Mesenchymal stem cell (in vitro differentiated cells and primary cell): Measurements from ENCODE around the gene CLCA2.
"Not testable (repeated sequence)": the region's sequence is repeated elsewhere in the genome, so short reads cannot be mapped to it uniquely, and the experiment has no call there.

Experiments
- DNase-seq: peaks from one replicate; pipeline ENCODE4 v3.0.0-alpha.2; 2013
- H2AFZ ChIP-seq: one replicate; pipeline ENCODE4 v1.6.1; 2013; ENCODE audit warnings: low read depth, mild to moderate bottlenecking, control low read depth, inconsistent platforms, low read length, moderate library complexity
- H2AK5ac ChIP-seq: 2 replicates; pipeline ENCODE4 v1.6.1; 2013; ENCODE audit warnings: low read length, moderate library complexity, mild to moderate bottlenecking, inconsistent platforms; ENCODE audit not compliant: severe bottlenecking
- H2BK120ac ChIP-seq: one replicate; pipeline ENCODE4 v1.6.1; 2013; ENCODE audit warnings: low read depth, mild to moderate bottlenecking, inconsistent platforms, low read length, moderate library complexity
- H2BK12ac ChIP-seq, 2 experiments: one replicate each; pipeline ENCODE4 v1.6.1; 2013; ENCODE audit warnings: inconsistent platforms in 2 of 2, low read length in 2 of 2, mild to moderate bottlenecking in 2 of 2, moderate library complexity in 2 of 2, control low read depth in 1 of 2
- H2BK15ac ChIP-seq: one replicate; pipeline ENCODE4 v1.6.1; 2013; ENCODE audit warnings: mild to moderate bottlenecking, low read depth, inconsistent platforms; ENCODE audit not compliant: poor library complexity, severe bottlenecking
- H2BK5ac ChIP-seq: 2 replicates; pipeline ENCODE4 v1.6.1; 2013; ENCODE audit warnings: low read depth, mild to moderate bottlenecking, low read length, control low read depth, inconsistent platforms; ENCODE audit not compliant: poor library complexity, severe bottlenecking
- H3K14ac ChIP-seq, 2 experiments: one replicate each; pipeline ENCODE4 v1.6.1; 2013; ENCODE audit warnings: inconsistent platforms in 2 of 2, low read length in 2 of 2, control low read depth in 1 of 2, mild to moderate bottlenecking in 1 of 2, moderate library complexity in 1 of 2
- H3K18ac ChIP-seq, 2 experiments: one replicate each; pipeline ENCODE4 v1.6.1; 2013; ENCODE audit warnings: inconsistent platforms in 2 of 2, low read length in 2 of 2, control low read depth in 1 of 2, low read depth in 1 of 2, mild to moderate bottlenecking in 1 of 2
- H3K23ac ChIP-seq, 2 experiments: one replicate each; pipeline ENCODE4 v1.6.1; 2013; ENCODE audit warnings: inconsistent platforms in 2 of 2, low read length in 2 of 2, mild to moderate bottlenecking in 2 of 2, moderate library complexity in 2 of 2, control low read depth in 1 of 2
- H3K27ac ChIP-seq: 2 replicates; pipeline ENCODE4 v1.5.1; 2013; ENCODE audit warnings: mild to moderate bottlenecking, moderate library complexity, low read length, control low read depth, inconsistent platforms; ENCODE audit not compliant: poor library complexity, severe bottlenecking
- H3K27me3 ChIP-seq, 2 experiments: 2 replicates each; pipeline versions ENCODE4 v1.6.1 to v1.7.0; 2013; ENCODE audit warnings: low read length in 2 of 2, mild to moderate bottlenecking in 2 of 2, moderate library complexity in 2 of 2, control low read depth in 1 of 2, inconsistent platforms in 1 of 2; ENCODE audit not compliant: control insufficient read depth in 1 of 2, insufficient read depth in 1 of 2
- H3K36me3 ChIP-seq, 2 experiments: 2 replicates each; pipeline versions ENCODE4 v1.6.1 to v1.7.0; 2013; ENCODE audit warnings: low read length in 2 of 2, control low read depth in 1 of 2, inconsistent platforms in 1 of 2, low read depth in 1 of 2, mild to moderate bottlenecking in 1 of 2; ENCODE audit not compliant: insufficient read depth in 2 of 2, control insufficient read depth in 1 of 2
- H3K4ac ChIP-seq, 2 experiments: one replicate each; pipeline ENCODE4 v1.6.1; 2013; ENCODE audit warnings: inconsistent platforms in 2 of 2, low read length in 2 of 2, mild to moderate bottlenecking in 2 of 2, moderate library complexity in 2 of 2, control low read depth in 1 of 2, low read depth in 1 of 2
- H3K4me1 ChIP-seq: 2 replicates; pipeline ENCODE4 v1.6.1; 2013; ENCODE audit warnings: low read depth, low read length, control low read depth; ENCODE audit not compliant: control insufficient read depth, insufficient read depth
- H3K4me2 ChIP-seq: 2 replicates; pipeline ENCODE4 v1.6.1; 2013; ENCODE audit warnings: low read length, mild to moderate bottlenecking, inconsistent platforms; ENCODE audit not compliant: poor library complexity, severe bottlenecking
- H3K4me3 ChIP-seq, 2 experiments: 2 replicates each; pipeline versions ENCODE4 v1.5.1 to v1.7.0; 2013; ENCODE audit warnings: low read length in 2 of 2, mild to moderate bottlenecking in 2 of 2, control low read depth in 1 of 2, low read depth in 1 of 2; ENCODE audit not compliant: insufficient read depth in 1 of 2
- H3K79me1 ChIP-seq: replicated peaks from 2 replicates; pipeline ENCODE4 v1.6.1; 2013; ENCODE audit warnings: mild to moderate bottlenecking, control low read depth, low read length, inconsistent platforms; ENCODE audit not compliant: poor library complexity, severe bottlenecking
- H3K9ac ChIP-seq: 2 replicates; pipeline ENCODE4 v1.7.0; 2013; ENCODE audit warnings: mild to moderate bottlenecking, low read length, moderate library complexity
- H3K9me3 ChIP-seq: 2 replicates; pipeline ENCODE4 v1.7.0; 2013; ENCODE audit warnings: mild to moderate bottlenecking, low read length; ENCODE audit not compliant: control insufficient read depth
- H4K8ac ChIP-seq: one replicate; pipeline ENCODE4 v1.6.1; 2013; ENCODE audit warnings: inconsistent platforms, mild to moderate bottlenecking, low read length, moderate library complexity
- H4K91ac ChIP-seq: one replicate; pipeline ENCODE4 v1.6.1; 2013; ENCODE audit warnings: mild to moderate bottlenecking, low read length, inconsistent platforms
- WGBS: methylation state at CpG from one replicate; pipeline ENCODE4 v1.1.7; 2013; ENCODE audit warnings: mixed read lengths; 5-methylcytosine and 5-hydroxymethylcytosine counted together

The CLCA2 gene

GRCh38 chr1:86498281-86498680 is 74.3 kb downstream of the CLCA2 start:
- Histone ChIP-seq H3K9ac (no peak overlapping the region), H2BK5ac (no peak overlapping the region), H3K36me3 (no peaks in the 10 kb centered on the region), H3K79me1 (no peaks in the 10 kb centered on the region), H3K27ac (no peak overlapping the region), H3K14ac (no peak overlapping the region), H2BK12ac (no peak overlapping the region), H3K18ac (no peak overlapping the region), H3K4ac (no peak overlapping the region), H2AK5ac (no peak overlapping the region), H2AFZ (no peak overlapping the region), H3K27me3 (peaks cover 0 to 4% of the 10 kb centered on the region in 2 experiments), H3K4me3 (no peak overlapping the region), H4K8ac (no peak overlapping the region), H3K4me2 (no peak overlapping the region), H3K23ac (no peak overlapping the region), H3K4me1 (peaks cover 3% of the 10 kb centered on the region), H2BK15ac (no peak overlapping the region), H4K91ac (no peak overlapping the region), H2BK120ac (no peak overlapping the region), H3K9me3 (no peaks in the 10 kb centered on the region)
- no peak for DNase-seq
- WGBS, result 94% methylated on average over 2 of the region's 3 CpGs

GRCh38 chr1:86499987-86500593 is 76.1 kb downstream of the CLCA2 start:
- no peak overlapping the region for H2BK120ac ChIP-seq
- no peak overlapping the region for H3K27ac ChIP-seq
- peaks cover 0 to 4% of the 10 kb centered on the region in 2 experiments for H3K27me3 ChIP-seq
- no peak overlapping the region for H3K4me3 ChIP-seq
- DNase-seq, result peak; percentile 40
- no peak overlapping the region for H3K23ac ChIP-seq
- peak overlapping the region; percentile 48 for H3K9ac ChIP-seq
- no peaks in the 10 kb centered on the region for H3K9me3 ChIP-seq
- H2BK5ac ChIP-seq, result no peak overlapping the region
- H3K4me1 ChIP-seq, result peaks cover 3% of the 10 kb centered on the region
- H4K8ac ChIP-seq, result no peak overlapping the region
- H2AFZ ChIP-seq, result no peak overlapping the region
- H3K4me2 ChIP-seq, result no peak overlapping the region
- H3K36me3 ChIP-seq, result no peaks in the 10 kb centered on the region
- H3K79me1 ChIP-seq, result no peaks in the 10 kb centered on the region
- H4K91ac ChIP-seq, result no peak overlapping the region
- H3K4ac ChIP-seq, result no peak overlapping the region
- no peak overlapping the region for H2AK5ac ChIP-seq
- no peak overlapping the region for H3K18ac ChIP-seq
- no peak overlapping the region for H3K14ac ChIP-seq
- H2BK12ac ChIP-seq, result no peak overlapping the region
- H2BK15ac ChIP-seq, result no peak overlapping the region
- no CpG with 5 or more reads among the region's 3 CpGs for WGBS

GRCh38 chr1:86500714-86501113 is 76.7 kb downstream of the CLCA2 start:
- H3K18ac ChIP-seq, result no peak overlapping the region

GRCh38 chr1:86502125-86502646 is 78.2 kb downstream of the CLCA2 start:
- not testable (repeated sequence) for H3K9me3 ChIP-seq, H3K27me3 ChIP-seq, H2BK15ac ChIP-seq, H2BK5ac ChIP-seq, H3K9ac ChIP-seq, H3K4ac ChIP-seq, H2BK12ac ChIP-seq, H3K23ac ChIP-seq, H4K8ac ChIP-seq, H3K79me1 ChIP-seq, H3K4me3 ChIP-seq, H4K91ac ChIP-seq, H3K4me2 ChIP-seq, H3K4me1 ChIP-seq, H3K36me3 ChIP-seq, H3K27ac ChIP-seq, H3K18ac ChIP-seq, H2BK120ac ChIP-seq, H3K14ac ChIP-seq, H2AK5ac ChIP-seq
- H2AFZ ChIP-seq, result peak overlapping the region; percentile 57
- peak; percentile 35 for DNase-seq
- WGBS, result 35% methylated on average over 13 of the region's 16 CpGs

More at GRCh38 chr1:86500714-86501113, 76.7 kb downstream of the CLCA2 start:
- Histone ChIP-seq H2AK5ac (no peak overlapping the region), H2AFZ (no peak overlapping the region), H2BK120ac (no peak overlapping the region), H2BK5ac (no peak overlapping the region), H3K36me3 (no peaks in the 10 kb centered on the region), H3K27ac (no peak overlapping the region), H3K4ac (no peak overlapping the region), H3K23ac (no peak overlapping the region), H4K91ac (no peak overlapping the region), H3K14ac (no peak overlapping the region), H3K4me2 (no peak overlapping the region), H3K4me1 (peaks cover 3% of the 10 kb centered on the region), H3K79me1 (no peaks in the 10 kb centered on the region), H3K27me3 (peaks cover 0 to 5% of the 10 kb centered on the region in 2 experiments), H3K9ac (peak overlapping the region; percentile 48), H2BK12ac (no peak overlapping the region), H3K4me3 (no peak overlapping the region), H4K8ac (no peak overlapping the region), H3K9me3 (no peaks in the 10 kb centered on the region), H2BK15ac (no peak overlapping the region)
- no peak for DNase-seq
- 94% methylated on average over 2 of the region's 2 CpGs for WGBS
